HepG2 (cell line): ENCODE data around the gene POLR3H. TPM values are rescaled to one million over a fixed set of nuclear protein-coding genes. Genes with fewer than 3 reads are reported as not detected.

ENCODE experiments used
- polyA plus RNA-seq, 8 experiments: library from polyadenylated mRNA; depleted of rRNA in 3 of 8; stranded (reverse) in 7 of 8; unstranded in 1 of 8; fragments of >200 nt; fragmentation: Illumina TruSeq in 4 of 8; extraction: Trizol in 4 of 8; gene quantifications; 2 replicates each; pipeline versions ENCODE4 v1.2.1 to v1.2.3, GENCODE V29; 2011 to 2016; ENCODE audit warnings: low read depth in 4 of 8, missing spikeins in 1 of 8, mixed read lengths in 1 of 8; ENCODE audit not compliant: insufficient read depth in 1 of 8
- total RNA-seq, 5 experiments: library from RNA; depleted of rRNA; stranded (reverse); fragments of >200 nt; fragmentation: Illumina TruSeq; extraction: Trizol; gene quantifications; 2 replicates each; pipeline ENCODE4 v1.2.3, GENCODE V29; 2016; ENCODE audit warnings: low read depth in 1 of 5

Gene POLR3H
- total and polyA plus RNA-seq, 2 of the 13 experiments (the other 11 are each of a cell fraction or from before 2014, with no cell fraction given): 10.3 to 28.6 TPM

Other genes with a start within 250 kb of the POLR3H start
- 30.6 and 37.2 TPM in 2 replicates for gene ZC3H7B, start 242.9 kb downstream of the POLR3H start, total RNA-seq (2016; rRNA removed; fragmentation: Illumina TruSeq; extraction: Trizol)
- gene ZC3H7B, start 242.9 kb downstream of the POLR3H start, polyA plus RNA-seq (2011; rRNA removed): 26.4 and 36.2 TPM in 2 replicates
- gene TEF, start 162.5 kb downstream of the POLR3H start, total RNA-seq (2016; rRNA removed; fragmentation: Illumina TruSeq; extraction: Trizol): 7.6 and 8.2 TPM in 2 replicates
- gene TEF, start 162.5 kb downstream of the POLR3H start, polyA plus RNA-seq (2011; rRNA removed): 11.2 and 13.9 TPM in 2 replicates
- 13.7 and 16.7 TPM in 2 replicates for gene TOB2, start 97.7 kb downstream of the POLR3H start, total RNA-seq (2016; rRNA removed; fragmentation: Illumina TruSeq; extraction: Trizol)
- gene TOB2, start 97.7 kb downstream of the POLR3H start, polyA plus RNA-seq (2011; rRNA removed): 12.2 and 14.3 TPM in 2 replicates
- gene PHF5A, start 75.8 kb downstream of the POLR3H start, total RNA-seq (2016; rRNA removed; fragmentation: Illumina TruSeq; extraction: Trizol): 105 and 154 TPM in 2 replicates
- 50.7 and 56.6 TPM in 2 replicates for gene PHF5A, start 75.8 kb downstream of the POLR3H start, polyA plus RNA-seq (2011; rRNA removed)
- 39.3 and 45.6 TPM in 2 replicates for gene ACO2, start 75.4 kb downstream of the POLR3H start, total RNA-seq (2016; rRNA removed; fragmentation: Illumina TruSeq; extraction: Trizol)
- 19.2 and 19.4 TPM in 2 replicates for gene ACO2, start 75.4 kb downstream of the POLR3H start, polyA plus RNA-seq (2011; rRNA removed)
- 0.11 and 0.17 TPM in 2 replicates for gene CSDC2, start 16.5 kb upstream of the POLR3H start, total RNA-seq (2016; rRNA removed; fragmentation: Illumina TruSeq; extraction: Trizol)
- 0.26 and 0.47 TPM in 2 replicates for gene CSDC2, start 16.5 kb upstream of the POLR3H start, polyA plus RNA-seq (2011; rRNA removed)
- 17.8 and 23.0 TPM in 2 replicates for gene PMM1, start 45.4 kb upstream of the POLR3H start, total RNA-seq (2016; rRNA removed; fragmentation: Illumina TruSeq; extraction: Trizol)
- 95.6 and 100 TPM in 2 replicates for gene PMM1, start 45.4 kb upstream of the POLR3H start, polyA plus RNA-seq (2011; rRNA removed)
- 19.3 and 21.6 TPM in 2 replicates for gene DESI1, start 76.6 kb upstream of the POLR3H start, total RNA-seq (2016; rRNA removed; fragmentation: Illumina TruSeq; extraction: Trizol)
- 29.2 and 34.2 TPM in 2 replicates for gene DESI1, start 76.6 kb upstream of the POLR3H start, polyA plus RNA-seq (2011; rRNA removed)
- gene XRCC6, start 76.8 kb upstream of the POLR3H start, total RNA-seq (2016; rRNA removed; fragmentation: Illumina TruSeq; extraction: Trizol): 625 and 944 TPM in 2 replicates
- gene XRCC6, start 76.8 kb upstream of the POLR3H start, polyA plus RNA-seq (2011; rRNA removed): 109 and 124 TPM in 2 replicates
- gene SNU13, start 144.4 kb upstream of the POLR3H start, total RNA-seq (2016; rRNA removed; fragmentation: Illumina TruSeq; extraction: Trizol): 203 and 276 TPM in 2 replicates
- gene SNU13, start 144.4 kb upstream of the POLR3H start, polyA plus RNA-seq (2011; rRNA removed): 287 and 294 TPM in 2 replicates
- gene MEI1, start 155.0 kb upstream of the POLR3H start, total RNA-seq (2016; rRNA removed; fragmentation: Illumina TruSeq; extraction: Trizol): 0.53 and 0.75 TPM in 2 replicates
- 1.9 and 2.7 TPM in 2 replicates for gene MEI1, start 155.0 kb upstream of the POLR3H start, polyA plus RNA-seq (2011; rRNA removed)